AG09319 (cell line): ENCODE measurements around the gene TBC1D13.

Source experiments
- DNase-seq: peaks from one replicate; pipeline ENCODE4 v3.0.0-alpha.2; 2010; ENCODE audit warnings: low read depth; ENCODE audit errors: extremely low read depth
- TF ChIP-seq, protein P1 (sequence below): IDR thresholded peaks from 2 replicates; pipeline ENCODE4 v1.5.1; 2011; ENCODE audit warnings: low read depth, mild to moderate bottlenecking, inconsistent platforms, low read length, moderate library complexity

The TBC1D13 gene

DNA sequence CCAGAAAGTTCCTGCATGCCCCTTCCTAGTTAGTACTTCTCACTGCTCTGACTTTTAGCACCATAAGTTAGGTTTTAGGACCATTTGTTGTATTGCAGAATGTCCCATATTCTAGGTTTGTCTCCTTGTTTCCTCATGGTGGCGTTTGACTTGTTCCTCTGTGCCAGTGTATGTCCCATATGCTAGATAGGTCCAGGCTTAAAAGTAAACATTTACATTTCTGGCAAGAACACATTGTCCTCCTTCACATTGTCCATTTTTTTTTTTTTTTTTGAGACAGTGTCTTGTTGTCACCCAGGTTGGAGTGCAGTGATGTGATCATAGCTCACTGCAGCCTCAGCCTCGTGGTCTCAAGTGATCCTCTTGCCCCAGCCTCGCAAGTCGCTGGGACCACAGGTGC lies 15.4 kb downstream of the TBC1D13 start:
- no peak for DNase-seq
- TF ChIP-seq, protein P1, sequence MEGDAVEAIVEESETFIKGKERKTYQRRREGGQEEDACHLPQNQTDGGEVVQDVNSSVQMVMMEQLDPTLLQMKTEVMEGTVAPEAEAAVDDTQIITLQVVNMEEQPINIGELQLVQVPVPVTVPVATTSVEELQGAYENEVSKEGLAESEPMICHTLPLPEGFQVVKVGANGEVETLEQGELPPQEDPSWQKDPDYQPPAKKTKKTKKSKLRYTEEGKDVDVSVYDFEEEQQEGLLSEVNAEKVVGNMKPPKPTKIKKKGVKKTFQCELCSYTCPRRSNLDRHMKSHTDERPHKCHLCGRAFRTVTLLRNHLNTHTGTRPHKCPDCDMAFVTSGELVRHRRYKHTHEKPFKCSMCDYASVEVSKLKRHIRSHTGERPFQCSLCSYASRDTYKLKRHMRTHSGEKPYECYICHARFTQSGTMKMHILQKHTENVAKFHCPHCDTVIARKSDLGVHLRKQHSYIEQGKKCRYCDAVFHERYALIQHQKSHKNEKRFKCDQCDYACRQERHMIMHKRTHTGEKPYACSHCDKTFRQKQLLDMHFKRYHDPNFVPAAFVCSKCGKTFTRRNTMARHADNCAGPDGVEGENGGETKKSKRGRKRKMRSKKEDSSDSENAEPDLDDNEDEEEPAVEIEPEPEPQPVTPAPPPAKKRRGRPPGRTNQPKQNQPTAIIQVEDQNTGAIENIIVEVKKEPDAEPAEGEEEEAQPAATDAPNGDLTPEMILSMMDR = no peak

DNA sequence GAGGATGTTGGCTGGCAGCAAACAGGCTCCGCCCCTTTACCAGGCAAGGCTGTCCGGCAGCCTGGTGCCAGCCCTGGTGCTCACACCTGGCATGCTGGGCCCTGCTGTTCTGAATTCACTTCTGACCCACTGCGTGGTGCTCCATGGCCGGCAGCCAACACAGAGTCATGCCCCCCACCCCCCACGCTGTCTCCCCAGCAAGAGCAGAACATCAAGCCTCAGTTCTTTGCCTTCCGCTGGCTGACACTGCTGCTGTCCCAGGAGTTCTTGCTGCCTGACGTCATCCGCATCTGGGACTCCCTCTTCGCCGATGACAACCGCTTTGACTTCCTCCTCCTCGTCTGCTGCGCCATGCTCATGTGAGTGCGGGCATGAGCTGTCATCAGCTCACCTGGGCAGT lies 18.6 kb downstream of the TBC1D13 start:
- no peak for DNase-seq
- TF ChIP-seq, protein P1 = no peak

DNA sequence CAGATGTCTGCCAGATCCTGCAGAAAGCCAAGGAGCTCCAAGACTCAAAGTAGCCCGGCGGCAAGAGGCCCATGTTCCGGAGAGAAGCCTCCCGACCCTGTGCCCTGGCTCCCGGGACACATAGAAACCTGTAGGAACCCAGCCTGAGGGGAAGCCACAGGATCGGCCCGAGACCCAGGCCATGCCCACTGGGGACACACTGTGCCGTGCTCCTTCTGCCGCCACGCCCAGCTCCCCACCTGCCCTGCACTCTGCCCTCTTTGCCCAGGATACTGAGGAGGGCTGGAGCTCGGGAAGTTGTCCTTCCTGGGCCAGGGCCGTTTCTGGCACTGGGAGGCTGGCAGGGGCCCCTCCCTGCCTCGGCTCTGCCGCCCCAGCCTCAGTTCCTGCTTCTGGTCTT lies 20.8 kb downstream of the TBC1D13 start:
- TF ChIP-seq, protein P1 = no peak
- no peak for DNase-seq

DNA sequence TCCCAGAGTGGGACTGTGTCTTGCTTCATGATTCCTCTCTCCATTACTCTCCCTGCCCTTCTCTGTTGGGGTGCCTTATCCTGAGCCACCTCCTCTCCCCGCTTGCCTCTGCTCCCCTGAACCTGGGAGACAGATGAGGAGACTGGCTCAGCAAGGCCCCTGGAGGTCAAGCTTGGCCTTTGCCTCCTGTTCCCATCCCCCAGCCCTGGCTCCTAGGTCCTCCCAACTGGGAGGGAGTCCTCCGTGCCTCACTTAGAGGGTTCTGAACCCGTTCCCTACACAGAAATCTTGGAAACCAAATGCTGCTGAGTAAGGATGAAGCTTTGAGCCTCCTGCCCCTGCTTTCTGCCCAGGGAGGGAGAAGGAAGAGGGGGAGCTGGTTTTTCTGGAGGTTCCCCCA lies 21.5 kb downstream of the TBC1D13 start:
- TF ChIP-seq, protein P1 = no peak
- DNase-seq = no peak

DNA sequence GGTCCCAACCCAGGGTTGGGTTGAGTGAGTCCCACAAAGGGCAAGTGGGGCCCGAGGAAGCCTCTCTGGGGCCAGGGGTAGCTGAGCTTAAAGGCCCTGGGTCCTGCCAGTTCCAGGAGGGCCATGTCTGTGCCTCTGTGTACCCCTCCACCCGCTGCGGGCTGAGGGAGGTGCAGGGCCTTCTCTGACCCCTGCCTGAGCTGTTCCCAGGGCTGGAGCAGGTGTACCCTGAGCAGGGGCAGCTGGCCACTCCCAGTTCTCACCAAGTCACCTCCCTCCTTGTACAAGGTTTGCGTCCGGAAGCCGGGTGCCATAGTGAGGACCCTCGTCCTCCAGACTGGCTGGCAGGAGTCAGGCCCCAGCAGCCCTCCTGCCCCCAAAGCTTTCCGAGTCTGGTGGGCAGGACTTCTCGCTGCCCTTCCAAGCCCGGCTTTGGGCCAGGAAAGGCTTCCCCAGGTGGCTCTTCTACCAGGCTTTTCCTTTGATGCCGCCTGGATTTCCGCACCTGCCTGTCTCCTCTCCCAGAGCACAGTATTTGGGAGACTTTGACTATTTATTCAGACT lies 22.1 kb downstream of the TBC1D13 start:
- TF ChIP-seq, protein P1 = no peak
- DNase-seq = no peak

DNA sequence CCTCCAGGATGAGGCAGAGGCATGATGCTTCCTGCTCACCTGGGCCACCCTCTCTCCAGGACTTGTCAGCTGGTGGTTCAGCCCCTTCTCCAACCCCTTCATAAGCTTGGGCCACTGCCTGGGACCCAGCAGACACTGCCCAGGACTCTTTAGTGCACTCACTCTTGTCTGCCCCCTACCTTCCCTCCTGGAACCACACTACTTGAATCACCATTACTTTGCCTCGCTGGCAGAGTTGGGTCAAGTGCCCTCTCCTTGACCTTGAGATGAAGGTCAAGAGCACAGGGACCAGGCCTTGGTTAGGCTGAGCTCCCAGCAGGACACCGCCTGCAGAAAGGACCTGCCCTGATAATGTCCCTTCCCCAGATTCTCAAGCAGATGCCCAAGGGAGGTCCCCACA lies 22.8 kb downstream of the TBC1D13 start:
- DNase-seq = no peak

DNA sequence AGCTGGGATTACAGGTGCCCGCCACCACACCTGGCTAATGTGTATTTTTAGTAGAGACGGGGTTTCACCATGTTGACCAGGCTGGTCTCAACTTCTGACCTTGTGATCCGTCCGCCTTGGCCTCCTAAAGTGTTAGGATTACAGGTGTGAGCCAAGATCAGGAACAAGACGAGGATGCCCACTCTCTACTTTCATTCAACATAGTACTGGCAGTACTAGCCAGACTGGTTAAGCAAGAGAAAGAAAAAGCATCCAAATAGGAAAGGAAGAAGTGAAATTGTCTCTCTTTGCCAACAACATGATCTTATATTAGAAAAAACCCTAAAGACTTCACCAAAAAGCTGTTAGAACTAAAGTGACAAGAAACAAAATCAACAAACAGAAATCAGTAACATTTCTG lies 23.8 kb downstream of the TBC1D13 start:
- TF ChIP-seq, protein P1 = no peak
- no peak for DNase-seq

More for the DNA sequence above, 22.8 kb downstream of the TBC1D13 start:
- TF ChIP-seq, protein P1 = no peak; the same call in 1 of the 2 replicates
